ENCODE results near the gene CCDC180. TPM values are rescaled to one million over a fixed set of nuclear protein-coding genes. Genes with fewer than 3 reads are reported as not detected.

CCDC180 gene
- polyA plus RNA-seq, 1 donor from 2014 or later: 5.8 TPM

- no peak for TF ChIP-seq MXI1 (conservative IDR thresholded peaks at IDR 0.05; ENCODE audit: poor library complexity, severe bottlenecking)
- no peak for TF ChIP-seq RAD21 (conservative IDR thresholded peaks at IDR 0.05)
- TF ChIP-seq EP300 (conservative IDR thresholded peaks at IDR 0.05; ENCODE audit: poor library complexity, severe bottlenecking): no peak
- no peak for TF ChIP-seq REST (IDR thresholded peaks at IDR 0.05; ENCODE audit: borderline replicate concordance)
- TF ChIP-seq POLR2AphosphoS5 (IDR thresholded peaks at IDR 0.05): no peak
- TF ChIP-seq, protein P1, sequence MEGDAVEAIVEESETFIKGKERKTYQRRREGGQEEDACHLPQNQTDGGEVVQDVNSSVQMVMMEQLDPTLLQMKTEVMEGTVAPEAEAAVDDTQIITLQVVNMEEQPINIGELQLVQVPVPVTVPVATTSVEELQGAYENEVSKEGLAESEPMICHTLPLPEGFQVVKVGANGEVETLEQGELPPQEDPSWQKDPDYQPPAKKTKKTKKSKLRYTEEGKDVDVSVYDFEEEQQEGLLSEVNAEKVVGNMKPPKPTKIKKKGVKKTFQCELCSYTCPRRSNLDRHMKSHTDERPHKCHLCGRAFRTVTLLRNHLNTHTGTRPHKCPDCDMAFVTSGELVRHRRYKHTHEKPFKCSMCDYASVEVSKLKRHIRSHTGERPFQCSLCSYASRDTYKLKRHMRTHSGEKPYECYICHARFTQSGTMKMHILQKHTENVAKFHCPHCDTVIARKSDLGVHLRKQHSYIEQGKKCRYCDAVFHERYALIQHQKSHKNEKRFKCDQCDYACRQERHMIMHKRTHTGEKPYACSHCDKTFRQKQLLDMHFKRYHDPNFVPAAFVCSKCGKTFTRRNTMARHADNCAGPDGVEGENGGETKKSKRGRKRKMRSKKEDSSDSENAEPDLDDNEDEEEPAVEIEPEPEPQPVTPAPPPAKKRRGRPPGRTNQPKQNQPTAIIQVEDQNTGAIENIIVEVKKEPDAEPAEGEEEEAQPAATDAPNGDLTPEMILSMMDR (IDR thresholded peaks at IDR 0.05; ENCODE audit: poor library complexity, severe bottlenecking): no peak
- no peak for TF ChIP-seq TAF1 (IDR thresholded peaks at IDR 0.05; ENCODE audit: low read depth)
- TF ChIP-seq SMC3 (conservative IDR thresholded peaks at IDR 0.05; ENCODE audit: poor library complexity): no peak
- TF ChIP-seq EZH2 (IDR thresholded peaks at IDR 0.05; ENCODE audit: borderline replicate concordance, insufficient read depth, low read length, poor library complexity, severe bottlenecking): no peak
- Histone ChIP-seq H3K79me2 (replicated peaks; ENCODE audit: insufficient read depth, low read length) (no peaks in the 10 kb centered on the region), H3F3A (ENCODE audit: insufficient read depth, low read length, poor library complexity, severe bottlenecking) (no peaks in the 10 kb centered on the region), H4K20me1 (ENCODE audit: insufficient read depth) (no peaks in the 10 kb centered on the region), H3K9me3 (ENCODE audit: low read length) (no peaks in the 10 kb centered on the region), H3K27me3 (ENCODE audit: insufficient read depth, low read depth, low read length) (no peaks in the 10 kb centered on the region), H3K9me2 (ENCODE audit: insufficient read depth, low read length) (no peaks in the 10 kb centered on the region), H3K36me3 (ENCODE audit: insufficient read depth, low read length) (no peaks in the 10 kb centered on the region), H3K27ac (ENCODE audit: low read length) (no peak overlapping the region), H3K4me2 (ENCODE audit: low read length) (no peak overlapping the region), H3K9ac (ENCODE audit: low read length) (no peak overlapping the region), H2AFZ (ENCODE audit: low read depth, low read length) (no peak overlapping the region), H3K4me3 (ENCODE audit: low read length) (no peak overlapping the region)
These were observed 4.5 kb downstream of the CCDC180 start for GRCh38 chr9:97311798-97312500.

GRCh38 chr9:97312556-97312955 is 5.1 kb downstream of the CCDC180 start:
- Histone ChIP-seq H3K4me3 (ENCODE audit: low read length) (no peak overlapping the region), H3K9me3 (ENCODE audit: low read length) (no peaks in the 10 kb centered on the region), H3K4me2 (ENCODE audit: low read length) (no peak overlapping the region), H2AFZ (ENCODE audit: low read depth, low read length) (no peak overlapping the region), H3K9ac (ENCODE audit: low read length) (no peak overlapping the region), H3F3A (ENCODE audit: insufficient read depth, low read length, poor library complexity, severe bottlenecking) (no peaks in the 10 kb centered on the region), H3K36me3 (ENCODE audit: insufficient read depth, low read length) (no peaks in the 10 kb centered on the region), H3K27ac (ENCODE audit: low read length) (no peak overlapping the region), H4K20me1 (ENCODE audit: insufficient read depth) (no peaks in the 10 kb centered on the region), H3K27me3 (ENCODE audit: insufficient read depth, low read depth, low read length) (no peaks in the 10 kb centered on the region), H3K9me2 (ENCODE audit: insufficient read depth, low read length) (no peaks in the 10 kb centered on the region), H3K79me2 (replicated peaks; ENCODE audit: insufficient read depth, low read length) (no peaks in the 10 kb centered on the region)
- TF ChIP-seq RAD21 (conservative IDR thresholded peaks at IDR 0.05): no peak
- TF ChIP-seq, protein P1 (IDR thresholded peaks at IDR 0.05; ENCODE audit: poor library complexity, severe bottlenecking): no peak
- no peak for TF ChIP-seq EP300 (conservative IDR thresholded peaks at IDR 0.05; ENCODE audit: poor library complexity, severe bottlenecking)
- TF ChIP-seq REST (IDR thresholded peaks at IDR 0.05; ENCODE audit: borderline replicate concordance): no peak
- no peak for TF ChIP-seq EZH2 (IDR thresholded peaks at IDR 0.05; ENCODE audit: borderline replicate concordance, insufficient read depth, low read length, poor library complexity, severe bottlenecking)
- no peak for TF ChIP-seq POLR2AphosphoS5 (IDR thresholded peaks at IDR 0.05)
- TF ChIP-seq MXI1 (conservative IDR thresholded peaks at IDR 0.05; ENCODE audit: poor library complexity, severe bottlenecking): no peak
- TF ChIP-seq TAF1 (IDR thresholded peaks at IDR 0.05; ENCODE audit: low read depth): no peak
- no peak for TF ChIP-seq SMC3 (conservative IDR thresholded peaks at IDR 0.05; ENCODE audit: poor library complexity)
